Measurements from ENCODE around the gene CD14.
"Not testable (repeated sequence)": the region's sequence is repeated elsewhere in the genome, so short reads cannot be mapped to it uniquely, and the experiment has no call there.

The CD14 gene

GRCh38 chr5:140603446-140603698 is 29.6 kb downstream of the CD14 start:
- DNase-seq: not testable (repeated sequence)

GRCh38 chr5:140602147-140602546 is 30.8 kb downstream of the CD14 start:
- intact Hi-C loops (cut with DNase I): no loop called here

More at GRCh38 chr5:140603446-140603698, 29.6 kb downstream of the CD14 start:
- intact Hi-C loops (cut with DNase I): not testable (repeated sequence)

GRCh38 chr5:140600096-140600495 is 32.9 kb downstream of the CD14 start:
- intact Hi-C loops (cut with DNase I): no loop called here
- no peak for DNase-seq

More at GRCh38 chr5:140602147-140602546, 30.8 kb downstream of the CD14 start:
- DNase-seq: no peak

DNA sequence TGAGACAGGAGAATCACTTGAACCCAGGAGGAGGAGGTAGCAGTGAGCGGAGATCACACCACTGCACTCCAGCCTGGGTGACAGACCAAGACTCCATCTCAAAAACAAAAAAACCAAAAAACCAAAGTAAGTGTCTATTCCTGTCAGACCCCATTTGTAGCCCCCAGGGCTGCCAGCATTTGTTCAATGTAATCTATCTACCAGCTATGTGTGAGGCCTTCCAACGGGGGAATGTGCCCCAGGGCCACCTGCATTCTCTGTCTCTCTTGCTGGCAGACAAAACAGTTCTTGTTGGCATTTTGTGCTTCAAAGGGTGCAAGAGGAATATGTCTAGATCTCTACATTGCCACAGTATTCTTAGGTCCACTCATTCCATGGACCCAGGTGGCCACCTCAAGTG is 34.1 kb downstream of the CD14 start:
- intact Hi-C loops (cut with DNase I): no loop called here
- DNase-seq: no peak

DNA sequence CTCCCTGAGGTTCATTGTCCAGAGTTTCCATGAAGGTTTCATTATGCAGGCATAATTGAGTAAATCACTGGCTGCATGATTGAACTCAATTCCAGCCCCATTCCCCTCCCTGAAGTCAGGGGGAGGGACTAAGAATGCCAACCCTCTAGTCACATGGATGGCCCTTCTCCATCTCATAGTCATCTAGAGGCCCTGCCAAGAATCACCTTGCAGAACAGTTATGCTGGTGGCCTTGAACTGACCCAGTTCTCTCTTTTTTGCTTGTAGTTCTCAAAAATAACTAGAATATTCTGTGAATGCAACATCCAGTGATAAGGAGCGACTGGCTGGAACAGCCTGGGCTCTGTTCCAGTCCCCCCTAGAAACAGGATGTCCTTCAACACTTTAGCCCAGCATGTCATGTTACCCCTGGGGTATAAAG is 36.6 kb downstream of the CD14 start:
- intact Hi-C loops (cut with DNase I): no loop called here
- peak in 15 of 42 donors; percentile 15 to 63 (median 32) for DNase-seq

GRCh38 chr5:140595538-140596300 is 37.3 kb downstream of the CD14 start:
- intact Hi-C loops (cut with DNase I): no loop called here
- peak in 23 of 42 donors; percentile 12 to 77 (median 38) for DNase-seq

DNA sequence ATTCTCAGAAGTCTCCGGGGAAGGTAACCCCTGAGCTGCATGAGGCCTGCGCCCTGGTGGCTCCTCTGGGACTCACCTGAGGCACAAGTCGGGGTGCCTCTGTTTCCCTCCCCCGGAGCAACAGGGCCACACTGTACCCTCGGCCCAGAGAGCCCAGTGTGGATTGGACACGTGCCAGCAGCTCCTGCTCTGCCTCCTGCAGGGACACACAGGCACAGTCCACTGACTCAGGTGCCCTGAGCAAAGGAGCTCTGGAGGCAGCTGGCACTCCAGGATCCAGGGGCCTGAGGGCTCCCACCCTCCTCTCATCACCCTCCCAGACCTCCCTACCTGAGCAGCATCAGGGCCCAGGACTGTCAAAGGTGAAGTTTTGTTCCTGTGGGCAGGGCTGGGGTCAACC is 38.8 kb downstream of the CD14 start:
- intact Hi-C loops (cut with DNase I): no loop called here
- no peak for DNase-seq

DNA sequence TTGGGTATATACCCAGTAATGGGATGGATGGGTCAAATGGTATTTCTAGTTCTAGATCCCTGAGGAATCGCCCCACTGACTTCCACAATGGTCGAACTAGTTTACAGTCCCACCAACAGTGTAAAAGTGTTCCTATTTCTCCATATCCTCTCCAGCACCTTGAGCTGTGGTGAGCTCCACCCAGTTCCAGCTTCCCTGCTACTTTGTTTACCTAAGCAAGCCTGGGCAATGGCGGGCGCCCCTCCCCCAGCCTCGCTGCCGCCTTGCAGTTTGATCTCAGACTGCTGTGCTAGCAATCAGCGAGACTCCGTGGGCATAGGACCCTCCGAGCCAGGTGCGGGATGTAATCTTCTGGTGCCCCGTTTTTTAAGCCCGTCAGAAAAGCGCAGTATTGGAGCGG is 39.9 kb downstream of the CD14 start:
- intact Hi-C loops (cut with DNase I); DNase-seq: not testable (repeated sequence)

- intact Hi-C loops (cut with DNase I): no loop called here
- DNase-seq: peak in 1 of 42 donors; percentile 7
These were observed 41.1 kb downstream of the CD14 start for GRCh38 chr5:140591747-140592372.

DNA sequence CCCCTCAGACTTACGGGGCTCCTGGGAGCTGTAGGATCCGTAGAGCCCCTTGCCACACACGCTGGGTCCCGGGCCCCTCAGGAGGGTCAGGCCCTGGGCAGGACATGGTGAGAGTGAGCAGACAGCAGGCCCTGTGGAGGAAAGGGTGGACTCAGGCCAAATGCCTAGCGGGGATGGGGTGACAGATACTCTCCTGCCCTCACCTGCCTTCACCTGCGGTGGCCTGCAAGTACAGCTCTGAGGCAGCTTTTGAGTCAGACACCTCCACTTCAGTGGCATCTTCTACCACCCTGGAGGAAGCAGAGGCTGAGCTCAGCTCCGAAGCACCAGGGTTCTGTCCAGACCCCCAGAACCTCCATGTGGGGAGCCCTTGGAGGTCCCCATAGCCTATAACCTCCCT is 42.1 kb downstream of the CD14 start:
- DNase-seq: no peak
- intact Hi-C loops (cut with DNase I): no loop called here

- no peak for DNase-seq
- intact Hi-C loops (cut with DNase I): no loop called here
These were observed 44.5 kb downstream of the CD14 start for GRCh38 chr5:140588311-140589070.

GRCh38 chr5:140587495-140587894 is 45.5 kb downstream of the CD14 start:
- peak in 1 of 42 donors; percentile 5 for DNase-seq
- intact Hi-C loops (cut with DNase I): no loop called here
